ENCODE data around the gene CPEB4. TPM values are rescaled to one million over a fixed set of nuclear protein-coding genes. Genes with fewer than 3 reads are reported as not detected.
A peak's percentile ranks its signal among the peaks of the same experiment; 100 is the strongest.

The CPEB4 gene
- total and polyA plus RNA-seq, 2 of the 8 experiments (the other 6 are each of a cell fraction or from before 2014, with no cell fraction given) = 8.4 to 13.4 TPM

DNA sequence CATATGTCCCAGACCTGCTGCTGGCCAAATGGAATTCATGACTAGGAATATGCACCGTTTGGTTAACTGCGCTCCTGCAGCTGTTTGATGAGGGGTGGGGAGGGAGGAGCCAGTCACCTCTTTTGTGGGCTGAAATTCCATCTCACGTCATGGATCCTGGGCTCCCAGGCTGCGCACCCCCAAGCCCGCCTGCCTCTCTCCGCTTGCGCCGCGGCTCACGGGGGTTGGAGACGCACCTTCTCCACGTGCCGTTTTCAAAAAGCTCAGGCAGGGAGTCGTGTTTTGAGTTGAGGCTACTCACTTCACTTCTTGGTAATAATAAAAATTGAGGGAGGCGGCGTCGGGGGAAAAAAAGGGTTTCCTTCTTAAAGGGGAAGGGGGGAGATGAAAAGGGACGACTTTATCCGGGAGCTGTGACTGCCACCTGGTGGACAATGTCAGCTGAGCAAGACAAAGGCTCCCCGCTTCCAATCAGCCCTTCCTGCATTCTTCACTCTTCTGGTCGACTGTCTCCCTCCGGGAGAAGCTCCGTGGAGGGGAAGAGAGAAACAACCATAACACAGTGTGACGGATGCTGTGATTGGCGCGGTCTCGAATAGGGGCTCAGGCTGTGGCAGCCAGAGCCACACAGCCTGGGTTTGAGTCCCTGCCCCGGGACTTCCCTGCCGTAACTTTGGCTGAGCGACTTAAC lies 84.9 kb downstream of the CPEB4 start:
- H4K20me1 ChIP-seq (replicated peaks in 1 of 2; ENCODE audit: control insufficient read depth in 1 of 2, insufficient read depth in 2 of 2, low read length in 2 of 2) = no peaks in the 10 kb centered on the region
- H2BK15ac ChIP-seq (ENCODE audit: low read length) = peak overlapping the region; percentile 53; the same call in 1 of the 2 replicates
- H3K23me2 ChIP-seq (ENCODE audit: low read depth, low read length) = peaks cover 5% of the 10 kb centered on the region
- H2AFZ ChIP-seq (ENCODE audit: low read length) = peak overlapping the region; percentile 94
- peak overlapping the region in 2 of 4 experiments; percentile 48 to 52; a peak in 4 of 7 replicates for H3K9ac ChIP-seq (replicated peaks in 1 of 4; ENCODE audit: extremely low read depth in 1 of 4, low read depth in 3 of 4, low read length in 3 of 4)
- peak overlapping the region; percentile 31; the same call in 1 of the 2 replicates for H3K27ac ChIP-seq (ENCODE audit: low read depth, low read length)
- CTCF ChIA-PET (ENCODE audit: partially characterized antibody) = interaction anchor here (0.6 to 4.1 kb wide), 62 partner anchors 10 to 645 kb away, joined by 3 to 35 read pairs (median 4); partner anchors contain the start of genes BOD1 and STC2
- H3K4me2 ChIP-seq (ENCODE audit: insufficient read depth in 1 of 2, low read depth in 2 of 2, low read length in 2 of 2) = peak overlapping the region; percentile 48 to 72
- H4K5ac ChIP-seq (ENCODE audit: insufficient read length, low read depth, low read length) = peak overlapping the region; percentile 87
- peak overlapping the region; percentile 95 for H2BK5ac ChIP-seq (ENCODE audit: low read depth, low read length)
- no peak overlapping the region for H2BK120ac ChIP-seq (replicated peaks; ENCODE audit: low read depth, low read length)
- peak overlapping the region; percentile 93; the same call in 1 of the 2 replicates for H2BK20ac ChIP-seq (ENCODE audit: low read length)
- peak overlapping the region; percentile 29 to 61 (median 56) for H3K4me3 ChIP-seq (ENCODE audit: extremely low read depth in 1 of 4, insufficient read depth in 2 of 4, low read depth in 3 of 4, low read length in 4 of 4)
- H3K4me1 ChIP-seq (replicated peaks in 1 of 4; ENCODE audit: control insufficient read depth in 3 of 4, insufficient read depth in 4 of 4, low read length in 3 of 4) = peaks cover 4 to 17% (median 11%) of the 10 kb centered on the region in 4 experiments
- H3K79me1 ChIP-seq (ENCODE audit: low read depth, low read length) = no peaks in the 10 kb centered on the region
- H3K56ac ChIP-seq (replicated peaks; ENCODE audit: insufficient read length, low read depth, low read length) = peak overlapping the region; percentile 63
- no peaks in the 10 kb centered on the region for H3K9me3 ChIP-seq (ENCODE audit: insufficient read depth in 2 of 2, low read depth in 1 of 2, low read length in 1 of 2)
- H3K14ac ChIP-seq (ENCODE audit: insufficient read length) = no peak overlapping the region
- H2BK12ac ChIP-seq (ENCODE audit: low read depth, low read length) = peak overlapping the region; percentile 98
- H3K4ac ChIP-seq (replicated peaks; ENCODE audit: insufficient read length, low read depth, low read length) = no peak overlapping the region
- peak overlapping the region; percentile 98 for H3K18ac ChIP-seq (ENCODE audit: extremely low read depth, low read length)
- DNase-seq (ENCODE audit: low read depth in 1 of 2, low spot score in 2 of 2) (peak; percentile 70 to 90), FAIRE-seq (peak; percentile 80)
- no peak overlapping the region for H3K23ac ChIP-seq (ENCODE audit: insufficient read length)
- 7% methylated on average over 30 of the region's 30 CpGs; no CpG with 5 or more reads in 1 of the 2 experiments for WGBS, 2 experiments (ENCODE audit: extremely low coverage in 1 of 2, insufficient coverage in 1 of 2, insufficient read length in 1 of 2, insufficient replicate concordance in 2 of 2, low coverage in 1 of 2, low lambda C conversion rate in 2 of 2, missing lambda C conversion rate in 1 of 2)
- no peaks in the 10 kb centered on the region for H3K36me3 ChIP-seq (ENCODE audit: control insufficient read depth in 2 of 4, insufficient read depth in 4 of 4, low read length in 3 of 4)
- POLR2A ChIA-PET (ENCODE audit: partially characterized antibody) = interaction anchor here (0.9 to 2.3 kb wide), 13 partner anchors 10 to 391 kb away, joined by 3 to 35 read pairs (median 3); partner anchors contain the start of gene CPEB4
- no peak overlapping the region for H2AK5ac ChIP-seq (ENCODE audit: low read depth, low read length)
- H3K27me3 ChIP-seq (replicated peaks in 1 of 4; ENCODE audit: control insufficient read depth in 3 of 4, extremely low read depth in 1 of 4, insufficient read depth in 3 of 4, low read length in 3 of 4) = no peaks in the 10 kb centered on the region; a peak in 1 of 7 replicates
- no peaks in the 10 kb centered on the region for H3K79me2 ChIP-seq (ENCODE audit: control insufficient read depth in 1 of 2, insufficient read depth in 2 of 2, low read length in 2 of 2)
- peak overlapping the region; percentile 69 for H4K91ac ChIP-seq (replicated peaks; ENCODE audit: insufficient read length, low read length)
- H4K8ac ChIP-seq (ENCODE audit: extremely low read depth, insufficient read depth, low read length) = no peak overlapping the region
- TF ChIP-seq RAD21 (IDR thresholded peaks at IDR 0.05 in 1 of 2, conservative IDR thresholded peaks at IDR 0.05 in 1 of 2; ENCODE audit: low read depth in 2 of 2, low read length in 2 of 2) (peak; percentile 92), BRCA1 (IDR thresholded peaks at IDR 0.05; ENCODE audit: low read depth, low read length) (no peak), SP4 (IDR thresholded peaks at IDR 0.05; ENCODE audit: low read length) (no peak), CHD2 (IDR thresholded peaks at IDR 0.05; ENCODE audit: low read length) (no peak), BCL11A (IDR thresholded peaks at IDR 0.05; ENCODE audit: low read depth in 2 of 2, low read length in 2 of 2) (no peak), SIX5 (IDR thresholded peaks at IDR 0.05; ENCODE audit: low read depth, low read length) (no peak), GTF2F1 (IDR thresholded peaks at IDR 0.05; ENCODE audit: borderline replicate concordance, low read depth, low read length) (no peak), EP300 (IDR thresholded peaks at IDR 0.05; ENCODE audit: borderline replicate concordance in 1 of 2, low read depth in 2 of 2, low read length in 2 of 2) (no peak)
- TF ChIP-seq, protein P1, sequence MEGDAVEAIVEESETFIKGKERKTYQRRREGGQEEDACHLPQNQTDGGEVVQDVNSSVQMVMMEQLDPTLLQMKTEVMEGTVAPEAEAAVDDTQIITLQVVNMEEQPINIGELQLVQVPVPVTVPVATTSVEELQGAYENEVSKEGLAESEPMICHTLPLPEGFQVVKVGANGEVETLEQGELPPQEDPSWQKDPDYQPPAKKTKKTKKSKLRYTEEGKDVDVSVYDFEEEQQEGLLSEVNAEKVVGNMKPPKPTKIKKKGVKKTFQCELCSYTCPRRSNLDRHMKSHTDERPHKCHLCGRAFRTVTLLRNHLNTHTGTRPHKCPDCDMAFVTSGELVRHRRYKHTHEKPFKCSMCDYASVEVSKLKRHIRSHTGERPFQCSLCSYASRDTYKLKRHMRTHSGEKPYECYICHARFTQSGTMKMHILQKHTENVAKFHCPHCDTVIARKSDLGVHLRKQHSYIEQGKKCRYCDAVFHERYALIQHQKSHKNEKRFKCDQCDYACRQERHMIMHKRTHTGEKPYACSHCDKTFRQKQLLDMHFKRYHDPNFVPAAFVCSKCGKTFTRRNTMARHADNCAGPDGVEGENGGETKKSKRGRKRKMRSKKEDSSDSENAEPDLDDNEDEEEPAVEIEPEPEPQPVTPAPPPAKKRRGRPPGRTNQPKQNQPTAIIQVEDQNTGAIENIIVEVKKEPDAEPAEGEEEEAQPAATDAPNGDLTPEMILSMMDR (IDR thresholded peaks at IDR 0.05; ENCODE audit: control extremely low read depth in 1 of 3, insufficient read depth in 1 of 3, low read depth in 1 of 3, low read length in 3 of 3) = peak; percentile 81 to 85 (median 81)

Measured in H1 (cell line).